HCT116 (cell line): ENCODE results near the gene TBC1D1. TPM values are rescaled to one million over a fixed set of nuclear protein-coding genes. Genes with fewer than 3 reads are reported as not detected.

Experiments used
- ATAC-seq: fragments of 200-7000 bp; cut with Tn5 transposase; 2 replicates; pipeline ENCODE4 v1.9.1; 2020; ENCODE audit warnings: mild to moderate bottlenecking, moderate library complexity
- BruUV-seq: library from RNA; stranded (reverse); fragments of 400-500 nt; replicated peaks from 2 replicates; lab custom pipeline; 2021; lab: Mats Ljungman, UMichigan
- CTCF ChIA-PET: fragments of 300-600 bp; sonication (Branson Sonifier 250); formaldehyde crosslinking; loops from one replicate; lab custom pipeline; 2021; ENCODE audit warnings: antibody characterized with exemption; lab: Charles Lee
- POLR2A ChIA-PET: fragments of 300-600, 350-600 bp; sonication (Branson Sonifier 250); formaldehyde crosslinking; loops from one replicate; lab custom pipeline; 2021; ENCODE audit warnings: antibody characterized with exemption; lab: Charles Lee
- RAD21 ChIA-PET, 2 experiments: fragments of 300-600 bp; sonication (Branson Sonifier 250); formaldehyde crosslinking; loops; one replicate each; lab custom pipeline; 2023; ENCODE audit warnings: low total read pairs in 2 of 2; ENCODE audit not compliant: uncharacterized antibody in 2 of 2, unreplicated experiment in 2 of 2, low non-redundant PET in 1 of 2; lab: Charles Lee
- DNase-seq: peaks from one replicate; pipeline ENCODE4 v3.0.0-alpha.2; 2010; ENCODE audit warnings: low read depth, low spot score
- H2AFZ ChIP-seq: fragments of 200-600 bp; shearing (Covaris generic), sonication (generic); 2 replicates; pipeline ENCODE4 v1.6.1; 2017; ENCODE audit warnings: low read depth, mixed run types, mixed read lengths, antibody characterized with exemption, low read length; ENCODE audit not compliant: poor library complexity, severe bottlenecking
- H3K27ac ChIP-seq: 2 replicates; pipeline ENCODE4 v1.5.1; 2012; ENCODE audit warnings: low read depth, low read length
- H3K27me3 ChIP-seq: fragments of 200-600 bp; sonication (generic); 2 replicates; pipeline ENCODE4 v1.6.1; 2016; ENCODE audit warnings: mixed run types, low read length, mixed read lengths; ENCODE audit not compliant: insufficient read depth
- H3K36me3 ChIP-seq, 2 experiments: fragments of 200-500 bp in 1 of 2; fragments of 200-600 bp in 1 of 2; sonication (Bioruptor generic) in 1 of 2; sonication (generic) in 1 of 2; 2 replicates each; pipeline versions ENCODE4 v1.5.1 to v1.6.1; 2014 to 2016; ENCODE audit warnings: low read length in 2 of 2, inconsistent platforms in 1 of 2, mixed read lengths in 1 of 2, mixed run types in 1 of 2; ENCODE audit not compliant: insufficient read depth in 2 of 2, control insufficient read depth in 1 of 2
- H3K4me1 ChIP-seq, 2 experiments: fragments of 200-600 bp in 1 of 2; sonication (generic) in 1 of 2; 2 replicates each; pipeline versions ENCODE4 v1.5.1 to v1.6.1; 2012 to 2017; ENCODE audit warnings: low read length in 2 of 2, inconsistent platforms in 1 of 2, mild to moderate bottlenecking in 1 of 2, mixed read lengths in 1 of 2, mixed run types in 1 of 2, moderate library complexity in 1 of 2; ENCODE audit not compliant: insufficient read depth in 2 of 2, control insufficient read depth in 1 of 2
- H3K4me2 ChIP-seq: fragments of 200-600 bp; sonication (generic); 2 replicates; pipeline ENCODE4 v1.6.1; 2017; ENCODE audit warnings: mixed run types, low read length, mixed read lengths
- H3K4me3 ChIP-seq, 2 experiments: fragments of 200-600 bp in 1 of 2; sonication (generic) in 1 of 2; replicated peaks in 1 of 2; 2 replicates each; pipeline ENCODE4 v1.5.1; 2011 to 2016; ENCODE audit warnings: low read length in 2 of 2, control low read depth in 1 of 2, low read depth in 1 of 2, mild to moderate bottlenecking in 1 of 2, mixed read lengths in 1 of 2, mixed run types in 1 of 2
- H3K79me2 ChIP-seq: fragments of 200-600 bp; sonication (generic); 2 replicates; pipeline ENCODE4 v1.6.1; 2017; ENCODE audit warnings: mild to moderate bottlenecking, mixed run types, low read length, moderate library complexity, mixed read lengths; ENCODE audit not compliant: insufficient read depth
- H3K9ac ChIP-seq: fragments of 200-600 bp; sonication (generic); 2 replicates; pipeline ENCODE4 v1.6.1; 2016; ENCODE audit warnings: low read length, mixed read lengths
- H3K9me2 ChIP-seq: fragments of 200-600 bp; sonication (generic), shearing (Covaris generic); 2 replicates; pipeline ENCODE4 v1.6.1; 2017; ENCODE audit warnings: mixed run types, mild to moderate bottlenecking, moderate library complexity; ENCODE audit not compliant: insufficient read depth
- H3K9me3 ChIP-seq, 2 experiments: fragments of 200-500 bp in 1 of 2; fragments of 200-600 bp in 1 of 2; sonication (Bioruptor generic) in 1 of 2; sonication (generic) in 1 of 2; 2 replicates each; pipeline ENCODE4 v1.6.1; 2014 to 2017; ENCODE audit warnings: low read length in 2 of 2, mixed read lengths in 2 of 2, inconsistent platforms in 1 of 2, low read depth in 1 of 2, mild to moderate bottlenecking in 1 of 2, mixed run types in 1 of 2, moderate library complexity in 1 of 2; ENCODE audit not compliant: control insufficient read depth in 1 of 2, insufficient read depth in 1 of 2
- H4K20me1 ChIP-seq: fragments of 200-600 bp; sonication (generic), shearing (Covaris generic); 2 replicates; pipeline ENCODE4 v1.6.1; 2017; ENCODE audit warnings: mixed run types, mild to moderate bottlenecking, moderate library complexity; ENCODE audit not compliant: insufficient read depth
- ATF3 ChIP-seq: IDR thresholded peaks from 2 replicates; pipeline ENCODE4 v1.6.1; 2012
- CBX3 ChIP-seq: IDR thresholded peaks from 2 replicates; pipeline ENCODE4 v1.6.1; 2012; ENCODE audit warnings: low read depth
- CEBPB ChIP-seq: IDR thresholded peaks from 2 replicates; pipeline ENCODE4 v1.6.1; 2012; ENCODE audit warnings: low read depth
- ELF1 ChIP-seq: IDR thresholded peaks from 2 replicates; pipeline ENCODE4 v1.6.1; 2012; ENCODE audit warnings: low read depth, borderline replicate concordance
- EZH2 ChIP-seq: fragments of 200-600 bp; sonication (generic); IDR thresholded peaks from 2 replicates; pipeline ENCODE4 v1.6.1; 2017; ENCODE audit warnings: antibody characterized with exemption, mixed run types
- EZH2phosphoT487 ChIP-seq: fragments of 200-600 bp; IDR thresholded peaks from 2 replicates; pipeline ENCODE4 v1.6.1; 2018; ENCODE audit warnings: antibody characterized with exemption, borderline replicate concordance
- FOSL1 ChIP-seq: IDR thresholded peaks from 2 replicates; pipeline ENCODE4 v1.6.1; 2012; ENCODE audit warnings: low read depth
- POLR2A ChIP-seq: IDR thresholded peaks from 2 replicates; pipeline ENCODE4 v1.7.0; 2011; ENCODE audit warnings: borderline replicate concordance; ENCODE audit not compliant: insufficient read depth, insufficient read length; ENCODE audit errors: extremely low read depth
- POLR2AphosphoS5 ChIP-seq: IDR thresholded peaks from 2 replicates; pipeline ENCODE4 v1.6.1; 2011; ENCODE audit warnings: mild to moderate bottlenecking, low read depth, low read length, moderate library complexity
- RAD21 ChIP-seq: IDR thresholded peaks from 2 replicates; pipeline ENCODE4 v1.6.1; 2012; ENCODE audit warnings: low read depth, mild to moderate bottlenecking
- REST ChIP-seq: IDR thresholded peaks from 2 replicates; pipeline ENCODE4 v1.6.1; 2012; ENCODE audit warnings: low read depth
- SP1 ChIP-seq: IDR thresholded peaks from 2 replicates; pipeline ENCODE4 v1.6.1; 2012; ENCODE audit warnings: low read depth
- SRF ChIP-seq: IDR thresholded peaks from 2 replicates; pipeline ENCODE4 v1.6.1; 2012; ENCODE audit warnings: low read depth
- TCF7L2 ChIP-seq: IDR thresholded peaks from 2 replicates; pipeline ENCODE4 v1.7.0; 2011; ENCODE audit warnings: borderline replicate concordance, inconsistent platforms; ENCODE audit not compliant: insufficient read depth, insufficient read length; ENCODE audit errors: extremely low read depth
- YY1 ChIP-seq: IDR thresholded peaks from 2 replicates; pipeline ENCODE4 v1.6.1; 2011; ENCODE audit warnings: low read length, low read depth, moderate library complexity, mild to moderate bottlenecking; ENCODE audit not compliant: insufficient replicate concordance; ENCODE audit errors: extremely low read depth
- ZBTB33 ChIP-seq: IDR thresholded peaks from 2 replicates; pipeline ENCODE4 v1.6.1; 2011; ENCODE audit warnings: mild to moderate bottlenecking, low read length, moderate library complexity; ENCODE audit not compliant: insufficient replicate concordance; ENCODE audit errors: extremely low read depth
- ZFX ChIP-seq: fragments of 450-650 bp; IDR thresholded peaks from 2 replicates; pipeline ENCODE4 v1.6.1; 2017
- intact Hi-C: fragments of 100-400 bp; cut with micrococcal nuclease; formaldehyde crosslinking; loops from 2 replicates; pipeline ENCODE4 v1.10.0; 2022
- total RNA-seq: library from RNA; stranded (reverse); gene quantifications from one replicate; pipeline ENCODE4 v1.2.1, GENCODE V29; 2021; ENCODE audit not compliant: unreplicated experiment
- TF ChIP-seq, protein P1 (sequence below), 3 experiments: fragments of 200-600 bp in 1 of 3; sonication (generic) in 1 of 3; IDR thresholded peaks in 2 of 3; conservative IDR thresholded peaks in 1 of 3; 2 replicates each; pipeline ENCODE4 v1.5.1; 2012 to 2017; ENCODE audit warnings: low read depth in 2 of 3, low read length in 2 of 3, antibody characterized with exemption in 1 of 3, borderline replicate concordance in 1 of 3, control low read depth in 1 of 3, mild to moderate bottlenecking in 1 of 3, mixed read lengths in 1 of 3, mixed run types in 1 of 3, moderate library complexity in 1 of 3; ENCODE audit not compliant: insufficient read depth in 1 of 3

TBC1D1 gene
- total RNA-seq, 1 experiment from 2014 or later, result 82.7 TPM

- no peaks in the 10 kb centered on the region for H4K20me1 ChIP-seq
- H3K27me3 ChIP-seq, result no peaks in the 10 kb centered on the region
- no peak overlapping the region for H3K4me3 ChIP-seq
- no peak overlapping the region for H2AFZ ChIP-seq
- no peak for ATAC-seq
- H3K9ac ChIP-seq, result no peak overlapping the region
- no peaks in the 10 kb centered on the region for H3K9me3 ChIP-seq
- intact Hi-C loops, result no loop called here
- RAD21 ChIA-PET, result no interaction called here
- BruUV-seq, result no TSS peak
- POLR2A ChIA-PET, result no interaction called here
- H3K4me1 ChIP-seq, result no peaks in the 10 kb centered on the region
- TF ChIP-seq EZH2 (no peak), CEBPB (no peak), ATF3 (no peak), ZFX (no peak), SP1 (no peak), ELF1 (no peak), RAD21 (no peak), ZBTB33 (no peak), FOSL1 (no peak), REST (no peak), SRF (no peak), TCF7L2 (no peak), YY1 (no peak), POLR2AphosphoS5 (no peak), CBX3 (no peak), POLR2A (no peak), EZH2phosphoT487 (no peak)
- TF ChIP-seq, protein P1, sequence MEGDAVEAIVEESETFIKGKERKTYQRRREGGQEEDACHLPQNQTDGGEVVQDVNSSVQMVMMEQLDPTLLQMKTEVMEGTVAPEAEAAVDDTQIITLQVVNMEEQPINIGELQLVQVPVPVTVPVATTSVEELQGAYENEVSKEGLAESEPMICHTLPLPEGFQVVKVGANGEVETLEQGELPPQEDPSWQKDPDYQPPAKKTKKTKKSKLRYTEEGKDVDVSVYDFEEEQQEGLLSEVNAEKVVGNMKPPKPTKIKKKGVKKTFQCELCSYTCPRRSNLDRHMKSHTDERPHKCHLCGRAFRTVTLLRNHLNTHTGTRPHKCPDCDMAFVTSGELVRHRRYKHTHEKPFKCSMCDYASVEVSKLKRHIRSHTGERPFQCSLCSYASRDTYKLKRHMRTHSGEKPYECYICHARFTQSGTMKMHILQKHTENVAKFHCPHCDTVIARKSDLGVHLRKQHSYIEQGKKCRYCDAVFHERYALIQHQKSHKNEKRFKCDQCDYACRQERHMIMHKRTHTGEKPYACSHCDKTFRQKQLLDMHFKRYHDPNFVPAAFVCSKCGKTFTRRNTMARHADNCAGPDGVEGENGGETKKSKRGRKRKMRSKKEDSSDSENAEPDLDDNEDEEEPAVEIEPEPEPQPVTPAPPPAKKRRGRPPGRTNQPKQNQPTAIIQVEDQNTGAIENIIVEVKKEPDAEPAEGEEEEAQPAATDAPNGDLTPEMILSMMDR (IDR thresholded peaks at IDR 0.05 in 2 of 3, conservative IDR thresholded peaks at IDR 0.05 in 1 of 3; ENCODE audit: borderline replicate concordance in 1 of 3, insufficient read depth in 1 of 3, low read depth in 2 of 3, low read length in 2 of 3), result no peak
- TF ChIP-seq, all 23 proteins: peak for 0
- DNase-seq, result no peak
- Histone ChIP-seq H3K27ac (no peak overlapping the region), H3K9me2 (no peaks in the 10 kb centered on the region), H3K79me2 (no peaks in the 10 kb centered on the region), H3K36me3 (no peaks in the 10 kb centered on the region), H3K4me2 (no peak overlapping the region)
- CTCF ChIA-PET, result no interaction called here
These were observed 11.3 kb downstream of the TBC1D1 start for GRCh38 chr4:37902212-37902611.
